GM19467 (cell line): ENCODE measurements around the gene NOTCH4.
"Not testable (repeated sequence)": the region's sequence is repeated elsewhere in the genome, so short reads cannot be mapped to it uniquely, and the experiment has no call there.

Experiments used
- ATAC-seq: cut with Tn5 transposase; IDR thresholded peaks from one replicate; pipeline ENCODE4 v1.9.1; 2021; ENCODE audit warnings: mild to moderate bottlenecking, moderate library complexity; ENCODE audit not compliant: unreplicated experiment

The NOTCH4 gene

DNA sequence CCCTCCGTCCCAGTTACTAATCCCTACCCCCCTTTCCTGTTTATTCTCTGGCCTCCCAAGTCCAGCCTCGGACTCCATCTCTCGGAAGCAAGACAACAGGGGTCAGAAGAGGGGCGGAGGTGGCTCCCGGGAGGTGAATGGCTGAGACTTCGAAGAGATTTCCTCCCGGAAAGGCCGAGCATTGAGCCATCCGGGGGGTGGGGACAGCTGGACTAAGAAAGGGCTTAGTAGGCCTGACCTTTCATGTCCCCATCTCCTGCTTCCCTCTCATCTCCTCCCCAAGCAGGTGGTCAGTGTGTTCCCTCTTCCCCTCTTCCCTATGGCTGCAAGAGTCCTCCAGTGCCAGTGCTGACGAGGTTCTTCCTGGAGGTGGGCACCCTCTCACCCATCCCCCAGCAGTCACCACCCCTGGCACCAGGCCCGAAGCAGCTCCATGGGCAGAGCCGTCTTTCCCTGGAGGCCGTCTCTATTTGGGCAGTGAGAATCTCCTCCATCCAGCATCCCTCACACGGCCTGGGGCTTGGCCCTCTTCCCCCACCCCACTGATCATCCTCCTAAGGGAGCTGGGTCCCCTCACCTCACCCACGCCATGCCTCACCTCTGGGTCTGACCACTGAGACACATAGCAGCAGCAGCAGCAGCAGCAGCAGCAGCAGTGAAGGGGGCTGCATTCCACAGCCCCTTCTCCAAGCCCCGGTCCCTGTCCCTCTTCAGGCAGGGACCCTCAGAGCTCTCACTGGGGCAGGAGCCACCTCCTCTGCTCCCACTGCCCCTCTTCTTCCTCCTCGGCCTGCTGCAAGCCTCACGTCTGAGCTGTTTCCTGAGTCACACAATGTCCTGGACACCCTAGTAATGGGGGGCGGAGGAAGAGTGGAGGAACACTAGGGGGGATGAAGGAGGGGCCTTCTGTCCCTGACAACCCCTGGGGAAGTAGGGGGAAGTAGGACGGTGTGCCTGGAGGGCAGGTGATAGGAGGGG is at the start of gene NOTCH4:
Gene NOTCH4, minus strand, starts transcription at position 810 of the 978 bp plus-strand sequence. Its CDS starts 139 bp downstream, at position 671.
- no peak for ATAC-seq

DNA sequence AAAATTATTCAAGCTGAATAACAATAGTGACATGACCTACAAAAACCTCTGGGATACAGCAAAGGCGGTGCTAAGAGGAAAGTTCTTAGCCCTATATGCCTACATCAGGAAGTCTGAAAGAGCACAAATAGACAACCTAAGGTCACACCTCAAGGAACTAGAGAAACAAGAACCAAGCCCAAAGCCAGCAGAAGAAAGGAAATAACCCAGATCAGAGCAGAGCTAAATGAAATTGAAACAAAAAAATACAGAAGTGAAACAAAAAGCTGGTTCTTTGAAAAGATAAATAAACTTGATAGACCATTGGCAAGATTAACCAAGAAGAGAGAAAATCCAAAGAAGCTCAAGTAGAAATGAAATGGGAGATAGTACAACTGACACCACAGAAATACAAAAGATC is 47.6 kb upstream of the NOTCH4 start:
- ATAC-seq = no peak

- not testable (repeated sequence) for ATAC-seq
Observed at GRCh38 chr6:32268459-32268858, 44.6 kb upstream of the NOTCH4 start.

DNA sequence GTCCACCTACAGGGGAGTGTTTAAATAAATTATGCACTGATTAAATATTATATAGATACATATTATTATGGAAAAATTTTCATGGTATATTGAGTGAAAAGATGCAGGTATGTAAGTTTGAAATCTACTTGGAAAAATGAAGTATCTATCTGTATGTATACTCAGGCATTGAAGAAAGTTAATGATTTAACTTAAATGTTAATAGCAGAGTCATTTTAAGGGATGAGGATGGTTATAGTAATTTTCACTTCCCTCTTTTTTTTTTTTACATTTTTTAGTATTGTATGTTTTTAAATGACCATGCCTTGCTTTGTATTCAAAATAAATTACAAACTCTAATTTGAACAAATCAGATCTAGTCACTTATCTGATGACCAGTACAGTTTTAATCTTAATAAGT is 43.2 kb upstream of the NOTCH4 start:
- ATAC-seq = no peak

DNA sequence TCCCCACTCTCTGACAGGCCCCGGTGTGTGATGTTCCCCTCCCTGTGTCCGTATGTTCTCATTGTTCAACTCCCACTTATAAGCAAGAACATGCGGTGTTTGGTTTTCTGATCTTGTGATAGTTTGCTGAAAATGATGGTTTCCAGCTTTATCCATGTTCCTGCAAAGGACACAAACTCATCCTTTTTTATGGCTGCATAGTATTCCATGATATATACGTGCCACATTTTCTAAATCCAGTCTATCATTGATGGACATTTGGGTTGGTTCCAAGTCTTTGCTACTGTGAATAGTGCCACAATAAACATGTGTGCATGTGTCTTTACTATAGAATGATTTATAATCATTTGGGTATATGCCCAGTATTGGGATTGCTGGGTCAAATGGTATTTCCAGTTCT is 33.4 kb upstream of the NOTCH4 start:
- ATAC-seq = not testable (repeated sequence)

- peak; percentile 56 for ATAC-seq
Observed at GRCh38 chr6:32255199-32256153, 31.6 kb upstream of the NOTCH4 start.

DNA sequence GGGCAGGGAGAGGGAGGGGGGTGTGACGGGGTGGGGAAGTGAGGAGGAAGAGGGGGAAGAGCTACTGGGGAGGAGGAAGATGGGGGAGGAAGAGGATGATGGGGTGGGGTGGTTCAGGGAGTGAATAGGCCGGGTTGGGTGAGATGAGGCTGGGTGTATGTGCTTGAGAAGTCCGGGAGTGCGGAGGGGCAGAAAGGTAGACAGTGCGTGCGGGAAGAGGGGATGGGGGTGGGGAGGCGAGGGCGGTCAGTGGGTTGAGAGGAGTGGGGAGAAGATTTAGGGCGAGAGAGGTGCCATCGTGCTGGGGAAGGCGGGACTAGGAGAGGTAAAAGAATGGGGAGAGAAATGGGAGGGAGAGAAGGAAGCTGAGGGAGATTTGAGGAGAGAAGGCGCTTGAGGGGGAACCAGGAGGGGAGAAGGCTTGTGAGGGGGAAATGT is 30.9 kb upstream of the NOTCH4 start:
- ATAC-seq = no peak

- ATAC-seq = no peak
Observed at GRCh38 chr6:32252331-32253009, 28.6 kb upstream of the NOTCH4 start.

DNA sequence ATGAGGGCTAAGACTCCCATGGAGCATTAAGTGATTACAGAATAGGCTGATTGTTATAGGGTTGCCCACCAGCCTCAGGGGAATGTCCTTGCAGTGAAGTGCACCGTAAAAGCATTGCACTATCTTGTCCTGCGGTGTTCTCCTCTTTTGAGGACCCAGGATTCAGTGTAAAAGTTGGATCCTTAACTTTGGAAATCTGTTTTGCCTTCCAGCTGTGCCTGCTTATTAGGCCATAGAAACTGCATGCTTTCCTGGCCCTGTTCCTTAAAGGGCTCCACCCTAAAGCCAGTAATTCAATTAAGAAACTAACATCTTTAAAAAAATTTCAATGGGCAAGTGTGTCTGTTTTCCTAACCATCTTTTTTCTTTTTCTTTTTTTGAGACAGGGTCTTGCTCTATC is 25.4 kb upstream of the NOTCH4 start:
- no peak for ATAC-seq

GRCh38 chr6:32247401-32247800 is 23.5 kb upstream of the NOTCH4 start:
- ATAC-seq = no peak

DNA sequence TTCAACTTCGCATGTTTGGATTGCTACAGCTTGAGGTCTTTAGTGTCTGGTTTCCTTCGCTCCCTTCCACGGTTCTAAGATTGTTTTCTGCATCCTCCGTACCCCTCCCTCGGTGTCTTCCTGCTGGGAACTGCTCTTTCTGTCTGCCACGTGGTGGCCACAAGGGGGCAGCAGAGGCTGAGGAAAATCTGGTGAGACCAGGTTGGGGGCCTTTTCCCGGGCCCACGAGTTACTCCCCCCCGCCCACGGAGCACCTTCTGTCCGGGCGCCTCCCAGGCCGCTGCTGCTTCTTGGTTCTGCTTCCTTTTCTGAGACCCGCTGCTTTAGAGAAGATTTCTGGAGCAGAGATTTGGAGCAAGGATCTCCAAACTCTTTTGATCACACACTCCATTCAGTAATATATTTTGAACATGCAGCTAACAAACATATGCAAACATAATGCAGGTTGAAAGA is 21.1 kb upstream of the NOTCH4 start:
- no peak for ATAC-seq

DNA sequence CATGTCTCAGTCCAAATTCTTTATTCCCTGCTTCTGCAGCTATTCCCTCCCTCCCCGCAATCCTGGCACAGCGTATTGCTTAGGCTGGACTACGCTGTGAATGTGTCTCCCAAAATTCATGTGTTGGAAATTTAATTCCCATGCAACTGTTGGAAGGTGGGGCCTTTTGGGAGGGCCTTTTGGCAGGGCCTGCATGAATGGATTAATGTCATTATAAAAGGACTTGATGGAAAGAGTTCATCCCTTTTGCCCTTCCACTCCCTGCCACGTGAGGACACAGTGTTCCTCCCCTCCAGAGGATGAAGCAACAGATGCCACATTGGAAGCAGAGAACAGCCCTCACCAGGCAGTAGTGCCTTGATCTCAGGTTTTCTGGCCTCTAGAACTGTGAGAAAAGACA is 20.4 kb upstream of the NOTCH4 start:
- no peak for ATAC-seq

DNA sequence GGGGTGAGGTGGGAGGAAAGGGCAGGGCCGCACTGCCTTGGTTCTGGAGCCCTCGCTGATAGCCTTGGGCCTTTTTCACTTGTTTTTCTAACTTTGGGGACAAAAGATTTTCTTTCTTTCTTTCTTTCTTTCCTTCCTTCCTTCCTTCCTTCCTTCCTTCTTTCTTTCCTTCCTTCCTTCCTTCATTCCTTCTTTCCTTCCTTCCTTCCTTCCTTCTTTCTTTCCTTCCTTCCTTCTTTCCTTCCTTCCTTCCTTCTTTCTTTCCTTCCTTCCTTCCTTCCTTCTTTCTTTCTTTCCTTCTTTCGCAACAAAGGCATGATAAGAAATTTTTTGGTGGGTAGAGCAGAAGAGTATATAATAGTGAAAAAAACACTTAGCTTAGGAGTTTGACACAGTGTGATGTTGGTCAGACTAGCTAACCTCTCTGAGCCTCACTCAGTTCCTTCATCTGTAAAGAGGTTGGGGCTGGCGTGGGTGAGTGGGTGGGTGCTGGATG is 18.5 kb upstream of the NOTCH4 start:
- not testable (repeated sequence) for ATAC-seq

DNA sequence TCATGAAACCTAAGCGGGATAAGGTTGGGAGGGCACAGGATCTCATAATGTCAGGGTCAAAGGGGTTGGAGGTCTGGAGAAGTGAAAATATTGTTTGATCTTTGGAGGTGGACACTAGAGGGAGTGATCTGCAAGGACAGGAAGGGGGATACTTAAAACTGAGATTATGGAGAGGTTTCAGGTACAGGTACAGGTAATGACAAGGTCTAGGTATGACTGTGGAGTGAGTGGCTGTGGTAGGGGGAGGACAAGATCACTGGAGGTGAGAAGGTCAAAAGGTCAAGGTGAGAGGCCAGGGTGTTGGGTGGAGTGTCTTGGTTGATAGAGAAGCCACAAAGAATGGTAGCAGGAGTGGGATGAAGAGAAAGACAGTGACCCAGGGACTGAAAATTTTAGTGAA is 16.8 kb upstream of the NOTCH4 start:
- ATAC-seq = no peak

DNA sequence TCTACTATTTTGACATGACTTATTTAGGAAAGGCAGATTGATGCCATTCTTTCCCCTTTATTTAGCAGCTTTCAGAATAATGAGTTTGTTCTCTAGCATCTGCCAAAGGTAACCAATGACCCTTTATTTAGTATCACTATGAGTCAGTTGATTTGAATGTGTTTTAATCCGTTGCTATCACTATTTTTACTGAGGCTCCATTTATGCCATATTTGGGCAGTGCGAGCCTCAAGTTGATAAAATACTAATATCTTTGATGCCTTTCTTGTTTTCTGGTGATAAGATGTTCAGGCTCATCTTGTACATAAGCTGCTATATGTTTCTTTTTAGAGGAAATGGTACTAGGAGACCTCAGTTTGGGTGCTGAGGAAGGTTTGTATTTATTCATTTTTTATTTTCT is 15.6 kb upstream of the NOTCH4 start:
- ATAC-seq = no peak

DNA sequence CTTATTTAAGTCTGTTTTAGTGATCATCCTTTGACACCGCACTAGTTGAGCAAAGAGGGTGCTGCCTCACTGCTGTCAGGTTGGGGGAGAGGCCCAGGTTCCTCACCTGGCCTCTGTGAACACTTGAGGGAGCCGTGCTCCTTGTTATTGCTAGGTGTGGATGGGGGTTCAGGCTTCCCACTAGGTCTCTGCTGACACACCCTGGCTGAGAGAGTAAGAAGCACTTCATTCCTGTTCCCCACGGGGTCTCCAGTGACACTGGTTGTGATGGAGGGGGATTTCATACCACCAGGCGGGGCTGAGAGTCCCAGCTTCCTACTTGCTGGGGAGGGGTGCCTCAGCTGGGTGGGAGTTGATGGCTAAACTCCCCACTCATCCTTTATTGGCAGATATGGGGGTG is 11.1 kb upstream of the NOTCH4 start:
- ATAC-seq = no peak

DNA sequence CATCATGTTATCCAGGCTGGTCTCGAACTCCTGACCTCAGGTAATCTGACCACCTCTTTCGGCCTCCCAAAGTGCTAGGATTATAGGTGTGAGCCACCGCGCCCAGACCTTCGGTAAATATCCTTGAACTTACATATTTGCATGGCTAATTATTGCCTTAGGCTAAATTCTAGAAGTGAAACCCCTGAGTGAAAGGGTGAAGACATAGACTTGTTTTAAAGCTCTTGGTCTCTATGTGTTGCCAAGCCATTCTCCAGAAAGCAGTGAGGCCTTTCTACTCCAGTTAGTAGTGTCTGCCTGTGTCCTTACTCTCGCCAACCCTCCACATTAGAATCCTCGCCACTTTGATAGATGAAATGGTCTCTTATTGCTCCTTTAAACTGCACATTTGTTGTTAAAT is 2.6 kb upstream of the NOTCH4 start:
- ATAC-seq = no peak

DNA sequence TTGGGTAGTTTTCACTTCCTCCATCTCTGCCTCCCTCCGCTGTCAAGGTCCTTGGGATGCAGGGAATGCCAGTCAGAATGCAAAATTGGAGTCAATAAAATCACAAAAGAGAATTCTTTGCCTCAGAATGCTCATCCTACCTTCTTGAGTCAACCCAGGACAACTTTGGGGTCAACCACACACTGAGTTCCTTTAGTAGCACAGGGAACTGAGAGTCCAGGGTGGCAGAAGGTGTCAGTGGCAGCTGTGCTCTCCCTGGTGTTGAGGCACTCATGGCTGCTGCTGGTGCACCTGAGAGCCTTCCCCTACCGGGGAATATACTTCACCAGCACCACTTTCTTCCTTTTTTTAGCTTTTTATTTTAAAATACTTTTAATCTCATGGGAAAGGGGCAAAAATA is 829 bp upstream of the NOTCH4 start:
- ATAC-seq = peak; percentile 51

DNA sequence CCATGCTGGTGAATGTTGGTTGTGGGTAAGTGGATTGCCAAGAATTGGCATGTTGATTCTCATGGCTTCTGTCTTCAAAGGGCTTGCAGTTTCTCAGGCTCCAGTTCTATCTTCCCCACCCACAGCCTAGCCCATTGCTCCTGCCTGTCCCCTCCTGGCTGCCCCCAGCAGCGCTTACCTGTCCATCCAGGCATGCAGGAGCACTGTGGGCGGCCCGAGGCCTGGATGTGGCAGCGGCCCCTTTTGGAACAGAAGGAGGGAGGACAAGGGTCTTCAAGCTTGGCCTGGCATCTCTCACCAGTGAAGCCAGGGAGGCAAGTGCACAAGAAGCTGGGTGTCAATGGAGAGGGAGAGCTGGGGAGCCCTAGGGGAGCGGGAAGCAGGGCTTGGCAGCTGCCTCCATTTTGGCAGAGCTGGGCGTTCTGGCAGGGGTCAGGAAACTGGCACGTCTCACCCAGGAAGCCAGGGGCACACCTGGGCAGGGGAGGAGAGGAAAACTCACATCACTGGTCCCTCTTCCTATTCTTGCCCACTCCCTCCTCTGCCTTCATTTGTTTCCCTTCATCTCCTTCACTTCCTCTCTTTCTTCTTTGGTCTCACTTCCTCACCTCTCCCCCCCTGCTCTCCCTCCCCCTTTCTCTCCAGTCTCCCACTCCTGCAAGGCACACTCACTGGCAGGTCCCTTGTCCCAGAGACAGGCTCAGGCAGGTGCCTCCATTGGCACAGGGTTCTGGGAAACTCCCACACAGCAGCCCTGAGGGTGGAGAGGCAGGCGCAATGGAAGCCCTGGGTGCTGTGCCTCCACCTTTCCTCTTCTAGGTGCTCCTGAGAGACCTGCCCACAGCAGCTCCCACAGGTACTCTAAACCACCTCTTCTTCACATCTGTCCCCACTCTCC is 1.3 kb downstream of the NOTCH4 start:
- no peak for ATAC-seq

DNA sequence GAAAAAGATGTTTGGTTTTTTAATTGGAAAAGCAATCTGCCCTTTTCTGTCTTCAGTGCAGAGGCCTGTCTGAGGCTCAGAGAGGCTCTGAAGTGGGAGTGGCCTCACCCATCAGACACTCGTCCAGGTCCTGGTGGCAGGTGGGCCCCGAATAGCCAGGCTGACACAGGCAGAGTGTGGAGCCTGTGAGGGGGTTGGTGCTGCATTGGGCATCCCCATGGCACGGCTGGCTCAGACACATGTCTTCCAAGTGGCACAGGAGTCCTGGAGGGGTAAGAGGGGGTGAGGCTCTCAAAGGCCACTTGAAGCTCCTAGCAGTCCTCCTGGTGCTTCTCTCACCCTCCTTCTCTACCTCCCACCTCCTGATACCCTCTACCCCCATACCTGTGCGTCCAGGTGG is 3.8 kb downstream of the NOTCH4 start:
- ATAC-seq = no peak
